RWPE2 (cell line): ENCODE data around the gene CLN6.
"Not testable (repeated sequence)": the region's sequence is repeated elsewhere in the genome, so short reads cannot be mapped to it uniquely, and the experiment has no call there.

Experiments
- ATAC-seq: fragments of 200-7000 bp; cut with Tn5 transposase; 3 replicates; pipeline ENCODE4 v1.9.1; 2021; ENCODE audit warnings: low read depth
- DNase-seq: peaks from one replicate; pipeline ENCODE4 v3.0.0-alpha.2; 2020; ENCODE audit warnings: low spot score
- H3K27ac ChIP-seq: fragments of 450-650 bp; 2 replicates; pipeline ENCODE4 v1.5.1; 2017; ENCODE audit warnings: mild to moderate bottlenecking; ENCODE audit not compliant: poor library complexity, severe bottlenecking
- H3K27me3 ChIP-seq: fragments of 250-450 bp; sonication (Bioruptor Pico); 2 replicates; pipeline ENCODE4 v1.5.1; 2021; ENCODE audit warnings: mild to moderate bottlenecking, moderate library complexity; ENCODE audit not compliant: insufficient read depth, poor library complexity, severe bottlenecking
- H3K36me3 ChIP-seq: fragments of 250-450 bp; sonication (Bioruptor Pico); 2 replicates; pipeline ENCODE4 v1.5.1; 2020; ENCODE audit warnings: low read depth, mild to moderate bottlenecking, moderate library complexity
- H3K4me1 ChIP-seq: fragments of 250-450 bp; sonication (Bioruptor Pico); 2 replicates; pipeline ENCODE4 v1.5.1; 2021; ENCODE audit warnings: mild to moderate bottlenecking, moderate library complexity; ENCODE audit not compliant: insufficient read depth, poor library complexity, severe bottlenecking
- H3K4me3 ChIP-seq: fragments of 250-450 bp; sonication (Bioruptor Pico); 2 replicates; pipeline ENCODE4 v1.5.1; 2021; ENCODE audit warnings: mild to moderate bottlenecking, moderate library complexity; ENCODE audit not compliant: severe bottlenecking
- H3K9me3 ChIP-seq: fragments of 250-450 bp; sonication (Bioruptor Pico); 2 replicates; pipeline ENCODE4 v1.5.1; 2021; ENCODE audit warnings: mild to moderate bottlenecking, moderate library complexity; ENCODE audit not compliant: severe bottlenecking
- CTCF ChIP-seq: fragments of 450-650 bp; IDR thresholded peaks from one replicate; pipeline ENCODE4 v1.5.1; 2017; ENCODE audit warnings: mild to moderate bottlenecking, moderate library complexity; ENCODE audit not compliant: poor library complexity, severe bottlenecking

The CLN6 gene

GRCh38 chr15:68244235-68244634 lies 14.7 kb upstream of the CLN6 start:
- Histone ChIP-seq H3K27me3 (no peaks in the 10 kb centered on the region), H3K27ac (no peak overlapping the region), H3K4me3 (no peak overlapping the region), H3K9me3 (peaks cover 8% of the 10 kb centered on the region), H3K36me3 (no peaks in the 10 kb centered on the region), H3K4me1 (no peaks in the 10 kb centered on the region)
- ATAC-seq (no peak), DNase-seq (no peak)
- TF ChIP-seq CTCF, result no peak

DNA sequence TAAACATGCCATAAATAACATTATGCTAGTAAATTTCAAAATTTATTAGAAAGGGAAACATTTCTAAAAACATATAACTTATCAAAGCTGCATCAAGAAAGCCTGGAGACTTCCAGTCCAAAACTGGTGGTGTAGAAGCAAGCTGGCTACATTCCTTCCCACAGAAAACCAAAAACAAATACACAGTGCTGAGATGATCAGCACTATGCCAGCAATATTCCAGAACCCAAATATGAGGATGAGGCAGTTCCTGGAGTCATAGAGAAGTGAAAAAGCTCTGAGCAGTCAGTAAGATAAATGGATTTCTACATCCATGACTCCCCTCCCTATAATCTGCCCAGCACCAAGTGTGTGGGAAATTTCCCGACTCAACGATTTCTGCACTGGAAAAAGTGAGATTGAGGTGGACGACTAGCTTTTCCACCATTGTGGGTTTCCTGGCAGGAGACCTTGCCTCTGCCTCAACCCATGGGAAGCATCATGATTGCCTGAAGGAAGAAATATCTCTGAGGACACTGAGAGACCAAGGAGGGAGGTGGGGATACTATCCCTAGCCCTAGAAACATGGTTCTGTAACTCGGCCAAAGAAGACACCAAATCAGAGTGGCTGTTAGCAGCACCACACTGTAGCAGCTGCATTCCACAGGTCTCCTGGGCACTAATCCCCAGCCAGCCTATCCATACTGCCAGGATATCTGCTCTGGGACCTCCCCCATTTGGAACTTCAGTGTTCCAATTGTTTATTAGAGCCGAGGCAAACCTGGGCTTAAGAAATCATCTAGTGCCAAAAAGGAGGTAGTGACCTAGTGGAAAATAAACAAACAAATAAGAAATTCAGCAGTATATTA lies 11.8 kb upstream of the CLN6 start:
- Histone ChIP-seq H3K36me3 (no peaks in the 10 kb centered on the region), H3K4me1 (no peaks in the 10 kb centered on the region), H3K27ac (no peak overlapping the region), H3K27me3 (no peaks in the 10 kb centered on the region), H3K4me3 (no peak overlapping the region), H3K9me3 (peaks cover 8% of the 10 kb centered on the region)
- TF ChIP-seq CTCF, result no peak
- DNase-seq (no peak), ATAC-seq (no peak)

GRCh38 chr15:68239025-68239424 lies 9.5 kb upstream of the CLN6 start:
- H3K4me1 ChIP-seq, result no peaks in the 10 kb centered on the region
- H3K27me3 ChIP-seq, result no peaks in the 10 kb centered on the region
- H3K4me3 ChIP-seq, result no peak overlapping the region
- H3K9me3 ChIP-seq, result peaks cover 3% of the 10 kb centered on the region
- ATAC-seq (no peak), DNase-seq (no peak)
- no peak for TF ChIP-seq CTCF
- H3K27ac ChIP-seq, result no peak overlapping the region
- H3K36me3 ChIP-seq, result no peaks in the 10 kb centered on the region

DNA sequence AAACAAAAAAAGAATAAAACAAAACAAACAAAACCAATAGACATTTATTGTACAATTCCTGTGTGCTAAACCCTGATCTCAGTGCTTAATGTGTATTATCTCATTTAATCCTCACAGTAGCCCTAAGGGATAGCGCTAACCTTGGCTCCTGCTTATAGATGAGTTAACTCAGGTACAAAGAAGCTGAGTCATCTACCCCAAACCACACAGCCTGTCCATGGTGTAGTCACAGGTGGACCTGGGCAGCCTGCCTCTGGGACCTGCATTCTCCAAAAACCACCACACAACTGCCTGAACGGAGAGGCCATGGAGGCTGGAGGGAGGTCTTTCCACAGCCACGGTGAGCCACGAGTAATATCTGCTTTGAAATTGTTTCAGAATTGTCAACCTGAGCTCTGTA lies 5.5 kb upstream of the CLN6 start:
- H3K4me3 ChIP-seq, result no peak overlapping the region
- H3K36me3 ChIP-seq, result no peaks in the 10 kb centered on the region
- DNase-seq (no peak), ATAC-seq (peak; percentile 75)
- H3K27ac ChIP-seq, result no peak overlapping the region
- H3K27me3 ChIP-seq, result no peaks in the 10 kb centered on the region
- no peak for TF ChIP-seq CTCF
- H3K9me3 ChIP-seq, result peaks cover 2% of the 10 kb centered on the region
- H3K4me1 ChIP-seq, result no peaks in the 10 kb centered on the region

- ATAC-seq, H3K27me3 ChIP-seq, H3K4me3 ChIP-seq, H3K4me1 ChIP-seq, DNase-seq, H3K9me3 ChIP-seq, H3K36me3 ChIP-seq, H3K27ac ChIP-seq: not testable (repeated sequence)
These were observed 5.0 kb upstream of the CLN6 start for GRCh38 chr15:68234520-68234919.
